ENCODE data around the gene ASB3. TPM values are rescaled to one million over a fixed set of nuclear protein-coding genes. Genes with fewer than 3 reads are reported as not detected.

Gene ASB3
- total RNA-seq, 4 donors from 2014 or later = 4.9 to 18.9 (median 11.4) TPM

- Histone ChIP-seq H3K27ac (no peak overlapping the region), H3K4me3 (no peak overlapping the region), H3K27me3 (no peaks in the 10 kb centered on the region), H3K9me3 (no peaks in the 10 kb centered on the region), H3K4me1 (no peaks in the 10 kb centered on the region), H3K36me3 (peaks cover 0 to 4% (median 0%) of the 10 kb centered on the region in 4 donors)
- intact Hi-C loops (cut with DNase I; ENCODE audit: low total_unique reads) (no loop called here), in situ Hi-C loops (cut with MboI; ENCODE audit: low pct_ligation_motif_present in 1 of 4, low pct_unique_long_range_greater_than_20kb in 1 of 4, low sequenced_read_pairs in 3 of 4) (no loop called here)
- no peak for DNase-seq
- WGBS, 2 donors (ENCODE audit: low coverage in 1 of 2) = 85 to 94% methylated on average over 2 to 3 of the region's 3 CpGs
- TF ChIP-seq CTCF (IDR thresholded peaks at IDR 0.05) = no peak
- TF ChIP-seq POLR2AphosphoS5 (IDR thresholded peaks at IDR 0.05) = no peak
- TF ChIP-seq EP300 (IDR thresholded peaks at IDR 0.05; ENCODE audit: low read depth) = no peak
- TF ChIP-seq POLR2A (IDR thresholded peaks at IDR 0.05) = no peak
Observed at GRCh38 chr2:53694096-53694771, 92.5 kb downstream of the ASB3 start.

GRCh38 chr2:53690876-53691275, 95.9 kb downstream of the ASB3 start:
- Histone ChIP-seq H3K4me1 (no peaks in the 10 kb centered on the region), H3K36me3 (no peaks in the 10 kb centered on the region), H3K27ac (no peak overlapping the region), H3K9me3 (no peaks in the 10 kb centered on the region), H3K27me3 (no peaks in the 10 kb centered on the region), H3K4me3 (no peak overlapping the region)
- TF ChIP-seq POLR2A (IDR thresholded peaks at IDR 0.05) = no peak
- no peak for TF ChIP-seq EP300 (IDR thresholded peaks at IDR 0.05; ENCODE audit: low read depth)
- TF ChIP-seq CTCF (IDR thresholded peaks at IDR 0.05) = no peak
- no peak for TF ChIP-seq POLR2AphosphoS5 (IDR thresholded peaks at IDR 0.05)
- 81 to 87% methylated on average over 2 of the region's 2 CpGs for WGBS, 2 donors (ENCODE audit: low coverage in 1 of 2)
- in situ Hi-C loops (cut with MboI; ENCODE audit: low pct_ligation_motif_present in 1 of 4, low pct_unique_long_range_greater_than_20kb in 1 of 4, low sequenced_read_pairs in 3 of 4) (no loop called here), intact Hi-C loops (cut with DNase I; ENCODE audit: low total_unique reads) (no loop called here)
- DNase-seq = no peak

GRCh38 chr2:53672881-53673522, 113.8 kb downstream of the ASB3 start:
- intact Hi-C loops (cut with DNase I; ENCODE audit: low total_unique reads) = no loop called here
- TF ChIP-seq CTCF (IDR thresholded peaks at IDR 0.05) = no peak
- TF ChIP-seq POLR2A (IDR thresholded peaks at IDR 0.05) = no peak
- no peak for TF ChIP-seq POLR2AphosphoS5 (IDR thresholded peaks at IDR 0.05)
- no peak for TF ChIP-seq EP300 (IDR thresholded peaks at IDR 0.05; ENCODE audit: low read depth)

DNA sequence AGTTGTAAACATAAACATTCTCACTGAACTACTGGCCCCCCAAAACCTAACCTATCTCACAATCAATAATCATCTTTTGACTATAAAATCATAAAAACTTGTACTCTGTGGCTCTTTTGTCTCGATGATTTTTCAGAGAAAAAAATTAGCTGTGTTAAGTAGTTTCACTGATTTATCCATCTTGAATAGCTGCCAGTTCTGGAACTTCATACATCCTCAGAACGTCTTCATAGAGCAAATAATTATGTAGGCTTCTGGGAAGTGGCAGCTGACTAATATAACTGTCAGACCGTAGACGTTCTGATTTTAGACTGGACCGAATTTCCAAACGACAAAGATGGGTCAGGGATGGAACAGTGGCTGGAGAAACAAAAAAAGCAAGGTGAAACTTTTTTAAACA, 116.4 kb downstream of the ASB3 start:
- no peak for DNase-seq
- H3K9me3 ChIP-seq = no peaks in the 10 kb centered on the region
- H3K27me3 ChIP-seq = no peaks in the 10 kb centered on the region
- H3K4me1 ChIP-seq = peaks cover 0 to 5% (median 0%) of the 10 kb centered on the region in 4 donors
- H3K4me3 ChIP-seq = no peak overlapping the region
- in situ Hi-C loops (cut with MboI; ENCODE audit: low pct_ligation_motif_present in 1 of 4, low pct_unique_long_range_greater_than_20kb in 1 of 4, low sequenced_read_pairs in 3 of 4) = no loop called here
- H3K36me3 ChIP-seq = no peaks in the 10 kb centered on the region
- TF ChIP-seq CTCF (IDR thresholded peaks at IDR 0.05) = no peak
- TF ChIP-seq POLR2AphosphoS5 (IDR thresholded peaks at IDR 0.05) = peak in 2 of 3 donors; percentile 29 to 42
- no peak overlapping the region for H3K27ac ChIP-seq
- intact Hi-C loops (cut with DNase I; ENCODE audit: low total_unique reads) = no loop called here
- WGBS, 2 donors (ENCODE audit: low coverage in 1 of 2) = 62 to 69% methylated on average over 6 of the region's 6 CpGs

More at GRCh38 chr2:53672881-53673522, 113.8 kb downstream of the ASB3 start:
- peaks cover 0 to 5% (median 0%) of the 10 kb centered on the region in 4 donors for H3K4me1 ChIP-seq
- no peak for DNase-seq
- H3K9me3 ChIP-seq = no peaks in the 10 kb centered on the region
- no peak overlapping the region for H3K4me3 ChIP-seq
- no peaks in the 10 kb centered on the region for H3K36me3 ChIP-seq
- 83 to 86% methylated on average over 2 of the region's 2 CpGs for WGBS, 2 donors (ENCODE audit: low coverage in 1 of 2)
- no peaks in the 10 kb centered on the region for H3K27me3 ChIP-seq
- no peak overlapping the region for H3K27ac ChIP-seq
- in situ Hi-C loops (cut with MboI; ENCODE audit: low pct_ligation_motif_present in 1 of 4, low pct_unique_long_range_greater_than_20kb in 1 of 4, low sequenced_read_pairs in 3 of 4) = no loop called here

All from transverse colon (tissue), 4 donors.